Raji (cell line): ENCODE measurements around the gene NR3C2.

Experiments
- POLR2A ChIP-seq: IDR thresholded peaks from 2 replicates; pipeline ENCODE4 v1.6.1; 2011; ENCODE audit warnings: low read depth, low read length, control low read depth; ENCODE audit not compliant: insufficient read depth

Gene NR3C2

DNA sequence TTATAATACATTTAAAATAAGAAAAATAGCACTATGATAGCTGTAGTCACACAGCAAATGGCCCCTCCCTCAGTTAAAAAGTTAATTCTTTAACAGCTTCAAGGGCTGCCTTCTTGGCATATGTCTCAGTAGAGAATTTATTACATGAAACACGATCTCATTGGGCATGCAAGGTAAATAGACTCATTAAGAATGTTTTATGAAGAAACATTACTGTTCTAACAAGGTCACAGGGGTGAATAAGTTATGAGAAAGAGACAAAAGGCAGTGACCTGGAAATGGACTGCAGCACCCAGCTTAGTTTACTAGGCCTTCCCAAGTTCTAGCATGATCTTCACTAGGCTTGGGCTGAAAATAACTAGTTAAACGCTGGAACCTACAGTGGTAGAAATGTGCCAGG, 277.7 kb downstream of the NR3C2 start:
- no peak for TF ChIP-seq POLR2A

DNA sequence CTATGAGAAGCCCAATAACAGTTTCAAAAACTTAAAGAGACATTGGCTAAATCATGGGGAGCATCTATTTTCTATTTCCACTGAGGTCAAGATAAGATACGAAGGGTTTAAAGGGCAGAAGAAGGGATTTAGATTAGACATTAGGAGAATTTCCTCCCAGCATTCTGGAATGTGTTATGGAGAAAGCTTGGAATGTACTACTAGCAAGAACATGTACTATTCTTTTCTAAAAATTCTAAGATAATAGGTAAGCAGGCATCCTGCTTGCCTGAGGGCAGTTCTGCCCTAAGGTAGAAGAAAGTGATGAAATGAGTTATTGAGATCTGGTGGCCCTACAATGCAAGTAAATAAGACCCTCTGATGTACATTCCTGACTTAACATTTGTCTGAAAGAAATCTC, 279.2 kb downstream of the NR3C2 start:
- TF ChIP-seq POLR2A = no peak

DNA sequence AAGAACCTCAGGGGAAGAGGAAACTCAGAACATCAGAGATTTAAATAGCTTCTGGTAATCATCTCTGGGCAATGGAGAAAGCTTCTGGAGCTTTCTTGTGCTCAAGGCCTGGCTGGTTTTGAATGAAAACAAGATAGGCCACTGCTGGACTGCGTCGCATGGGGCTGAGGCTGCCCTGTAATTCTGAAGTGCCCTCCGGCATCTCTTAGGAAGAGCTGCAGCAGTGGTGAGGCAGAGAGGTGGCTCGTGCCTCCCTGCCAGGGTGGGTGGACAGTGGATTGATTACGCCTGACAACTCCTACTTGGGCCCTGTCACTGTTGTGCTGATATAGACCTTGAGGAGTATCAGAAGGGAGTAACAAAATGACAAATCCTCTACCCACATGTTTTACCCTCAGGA, 279.7 kb downstream of the NR3C2 start:
- TF ChIP-seq POLR2A = no peak

DNA sequence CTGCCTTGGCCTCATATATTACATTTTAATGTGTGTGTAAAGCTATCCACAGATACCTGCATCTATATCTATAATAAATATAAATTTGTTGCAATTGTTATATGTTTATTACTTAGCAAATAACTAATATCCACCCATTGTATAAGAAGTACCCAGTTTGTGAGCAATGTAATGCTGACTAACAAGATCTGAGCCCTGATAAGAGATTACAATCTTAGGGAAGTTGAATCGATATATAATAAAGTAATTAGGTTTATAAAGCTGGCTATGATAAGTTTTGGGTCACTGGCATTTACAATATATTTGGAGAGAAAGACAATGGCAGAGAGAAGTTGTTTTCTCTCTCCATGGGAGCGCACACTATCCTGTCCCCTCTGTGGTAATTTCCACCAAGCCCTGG, 280.6 kb downstream of the NR3C2 start:
- TF ChIP-seq POLR2A = no peak

DNA sequence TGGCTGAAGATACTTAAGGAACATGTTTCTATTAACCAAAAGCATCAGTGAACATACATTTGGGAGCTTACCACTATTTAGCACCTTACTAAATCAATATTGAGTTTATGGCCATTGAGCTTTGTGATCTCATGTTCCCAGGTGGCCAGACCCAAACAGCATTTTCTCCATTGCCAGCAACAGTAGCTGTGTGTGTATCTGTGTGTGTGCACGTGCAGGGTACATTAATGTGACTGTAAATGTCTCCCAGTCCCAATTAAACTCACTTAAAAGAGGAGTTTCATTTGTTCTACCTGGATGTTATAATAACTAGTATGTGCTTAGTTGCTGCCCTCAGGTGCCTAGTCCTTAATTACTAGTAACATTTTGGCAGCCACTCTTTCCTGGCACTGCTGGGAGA, 282.4 kb downstream of the NR3C2 start:
- no peak for TF ChIP-seq POLR2A

DNA sequence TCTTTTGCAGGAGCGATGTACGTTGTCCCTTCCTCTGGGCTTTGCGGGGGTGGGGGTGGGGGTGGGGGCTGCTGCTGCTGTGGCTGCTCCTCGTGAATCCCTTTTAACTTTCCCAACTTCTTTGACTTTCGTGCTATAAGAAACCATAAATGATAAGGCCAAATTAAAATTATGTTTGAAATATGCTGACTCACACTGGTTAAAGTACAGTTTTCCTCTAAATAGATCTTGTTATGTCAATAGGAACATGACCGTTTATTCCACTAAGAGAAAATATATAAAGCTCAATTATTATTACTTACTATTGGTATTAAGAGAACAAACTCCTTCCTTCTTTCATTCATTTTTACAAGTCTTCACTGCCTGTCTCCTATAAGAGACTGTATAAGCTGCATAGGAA, 287.4 kb downstream of the NR3C2 start:
- no peak for TF ChIP-seq POLR2A

DNA sequence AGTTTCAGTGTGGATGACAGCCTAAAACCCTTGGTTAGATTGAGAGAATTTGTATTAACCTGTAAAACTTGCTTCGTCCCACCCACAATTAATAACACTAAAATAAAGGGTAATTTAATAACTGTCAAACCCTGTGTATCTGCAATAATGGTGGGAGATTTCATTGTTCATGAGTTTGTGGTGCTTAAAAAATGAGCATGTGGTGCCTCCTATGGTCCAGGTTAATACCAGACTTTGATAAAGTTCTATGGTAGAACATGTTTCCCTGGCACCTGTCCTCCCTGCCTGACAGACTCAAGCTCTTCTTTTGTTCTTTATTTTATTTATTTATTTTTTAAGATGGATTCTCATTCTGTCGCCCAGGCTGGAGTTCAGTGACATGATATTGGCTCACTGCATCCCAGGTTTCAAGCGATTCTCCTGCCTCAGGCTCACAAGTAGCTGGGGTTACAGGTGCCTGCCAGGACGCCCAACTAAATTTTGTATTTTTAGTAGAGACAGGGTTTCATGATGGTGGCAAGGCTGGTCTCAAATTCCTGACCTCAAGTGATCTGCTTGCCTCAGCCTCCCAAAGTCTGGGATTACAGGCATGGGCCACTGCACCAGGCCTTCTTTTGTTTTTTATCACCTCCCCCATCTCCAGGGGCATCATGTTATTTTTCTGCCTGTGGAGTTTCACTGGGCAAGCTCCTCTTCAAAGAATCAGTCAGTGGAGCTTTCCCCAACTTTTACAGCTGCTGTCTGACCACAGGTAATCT, 289.2 kb downstream of the NR3C2 start:
- no peak for TF ChIP-seq POLR2A

DNA sequence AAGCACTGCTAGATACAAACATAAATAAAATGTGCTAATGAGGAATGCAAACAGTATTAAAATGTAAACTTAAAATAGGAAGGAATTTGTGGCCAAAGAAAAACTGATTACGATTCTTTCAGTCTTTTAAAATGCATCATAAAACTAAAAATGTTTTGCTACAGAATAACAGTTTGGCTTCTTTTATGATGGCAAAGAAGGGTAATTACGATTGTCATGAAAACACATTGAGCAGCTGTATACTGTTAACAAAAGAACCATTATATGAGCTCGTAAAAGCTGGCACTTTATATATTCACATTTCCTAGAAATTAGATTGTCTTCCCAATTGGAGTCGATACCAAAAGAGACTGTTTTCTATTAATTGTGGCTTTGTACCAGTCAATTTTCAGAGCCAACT, 290.4 kb downstream of the NR3C2 start:
- TF ChIP-seq POLR2A = no peak

DNA sequence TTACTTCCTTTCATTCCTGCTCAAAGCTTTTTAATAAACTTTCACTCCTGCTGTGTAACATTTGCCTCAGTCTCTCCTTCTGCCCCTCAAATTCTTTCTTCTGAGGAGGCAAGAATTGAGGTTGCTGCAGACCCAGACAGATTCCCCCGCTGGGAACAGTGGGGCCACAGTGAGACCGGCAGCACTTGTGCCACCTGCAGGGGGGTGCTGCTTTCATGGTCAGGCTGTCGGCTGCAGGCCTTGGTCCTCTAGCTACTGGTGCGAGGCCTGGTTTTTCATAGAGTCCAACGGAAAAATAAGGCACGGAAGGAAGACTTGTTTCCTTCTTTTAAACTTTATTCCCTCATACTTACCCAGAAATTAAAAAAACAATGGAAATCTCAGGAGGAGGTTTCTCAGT, 296.7 kb downstream of the NR3C2 start:
- no peak for TF ChIP-seq POLR2A

DNA sequence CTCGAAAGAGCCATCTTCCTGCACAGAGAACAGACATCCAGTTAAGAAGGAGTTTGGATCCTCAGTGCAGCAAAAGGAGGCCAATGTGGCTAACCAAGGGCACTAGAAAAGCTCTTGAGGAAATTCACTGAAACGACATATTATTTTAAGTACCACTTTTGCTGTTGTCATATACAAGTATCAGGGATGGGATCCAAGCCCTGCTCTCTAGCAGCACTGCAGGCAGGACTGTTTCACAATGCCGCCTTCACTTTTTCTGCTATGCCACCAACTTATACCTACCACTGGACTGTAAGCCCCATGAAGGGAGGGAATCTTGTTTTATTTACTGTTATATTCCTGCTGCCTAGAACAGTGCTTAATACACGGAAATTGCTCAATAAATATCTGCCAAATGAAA, 299.0 kb downstream of the NR3C2 start:
- no peak for TF ChIP-seq POLR2A

DNA sequence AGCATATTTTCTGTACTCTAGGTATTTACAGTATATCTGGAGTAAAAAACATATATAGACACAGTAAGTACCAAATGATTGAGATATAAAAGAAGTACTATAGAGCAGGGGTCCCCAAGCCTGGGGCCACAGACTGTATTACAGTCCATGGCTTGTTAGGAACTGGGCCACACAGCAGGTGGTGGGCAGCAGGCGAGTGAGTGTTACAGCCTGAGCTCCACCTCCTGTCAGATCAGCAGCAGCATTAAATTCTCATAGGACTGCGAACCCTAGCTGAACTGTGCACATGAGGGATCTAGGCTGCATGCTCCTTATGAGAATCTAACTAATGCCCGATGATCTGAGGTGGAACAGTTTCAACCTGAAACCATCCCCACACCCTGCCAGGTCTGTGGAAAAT, 300.7 kb downstream of the NR3C2 start:
- no peak for TF ChIP-seq POLR2A

DNA sequence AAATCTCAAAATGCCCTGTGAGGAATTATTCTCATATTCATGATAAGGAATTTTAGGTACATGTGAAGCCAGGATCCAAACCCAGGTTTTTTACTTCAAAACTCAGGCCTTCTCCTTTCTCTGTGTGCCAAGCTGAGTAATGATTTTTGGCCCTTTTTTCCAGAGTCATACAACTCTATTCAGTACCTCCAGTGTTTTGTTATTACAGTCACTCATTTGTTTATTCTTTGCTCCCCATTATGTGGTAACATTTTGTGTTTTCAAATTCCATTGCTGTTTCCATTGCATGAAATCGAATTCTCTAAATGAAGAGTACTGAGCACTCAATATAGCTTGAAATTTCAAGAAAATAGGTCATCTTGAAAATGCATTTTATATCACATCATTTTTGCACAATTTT, 315.4 kb downstream of the NR3C2 start:
- no peak for TF ChIP-seq POLR2A

DNA sequence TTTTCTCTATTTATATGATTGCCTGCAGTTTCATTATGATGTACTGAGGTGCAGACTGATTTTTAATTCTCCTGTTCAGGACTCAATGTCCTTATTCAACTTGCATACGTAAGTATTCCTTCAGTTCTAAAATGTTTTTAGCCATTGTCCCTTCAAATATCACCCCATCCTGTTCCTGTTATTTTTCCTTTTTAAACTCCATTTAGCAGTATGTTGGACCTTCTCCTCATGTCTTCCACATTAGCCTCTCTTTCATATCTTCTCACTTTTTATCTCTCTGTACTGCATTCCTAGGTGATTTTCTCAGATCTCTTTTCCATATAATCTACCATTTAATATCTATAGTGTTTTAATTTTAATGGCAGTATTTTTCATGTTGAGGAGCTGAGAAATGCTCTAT, 317.7 kb downstream of the NR3C2 start:
- TF ChIP-seq POLR2A = no peak

DNA sequence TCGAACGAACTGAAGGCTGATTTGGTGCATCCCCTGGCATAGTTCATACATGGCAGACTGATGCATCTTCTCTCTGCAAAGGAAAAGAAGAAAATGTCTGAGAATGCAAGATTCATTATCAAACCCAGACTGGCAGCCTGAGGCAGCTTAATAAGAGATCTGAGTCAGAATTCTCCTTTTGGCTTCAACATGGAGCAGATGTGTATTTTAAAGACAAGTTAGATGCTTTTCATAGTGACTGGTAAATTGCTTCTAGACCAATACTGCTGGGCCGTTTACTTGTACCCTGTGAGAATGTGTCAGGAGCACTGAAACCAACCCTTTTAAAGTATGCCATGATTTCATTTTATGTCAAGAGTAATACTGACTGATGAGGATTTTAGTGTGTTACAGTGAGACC, 322.0 kb downstream of the NR3C2 start:
- TF ChIP-seq POLR2A = no peak

DNA sequence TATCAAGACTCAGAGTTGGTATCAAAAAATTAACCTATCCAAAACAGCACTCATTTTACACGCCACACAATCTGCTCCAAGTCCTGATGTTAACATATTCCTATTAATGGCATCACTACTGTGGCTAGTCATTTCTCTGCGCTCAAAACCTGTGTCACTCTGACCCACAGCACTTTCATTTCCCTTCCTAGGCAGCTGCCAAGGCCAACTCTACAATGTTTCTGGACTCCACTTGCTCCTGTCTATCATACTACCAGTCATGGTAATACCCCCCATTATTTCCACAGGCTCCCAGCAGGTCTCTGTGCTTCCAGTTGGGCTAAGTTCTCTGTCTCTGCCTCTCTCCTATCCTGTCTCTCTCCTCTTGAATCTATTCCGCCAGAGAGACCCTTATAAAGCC, 323.6 kb downstream of the NR3C2 start:
- no peak for TF ChIP-seq POLR2A

DNA sequence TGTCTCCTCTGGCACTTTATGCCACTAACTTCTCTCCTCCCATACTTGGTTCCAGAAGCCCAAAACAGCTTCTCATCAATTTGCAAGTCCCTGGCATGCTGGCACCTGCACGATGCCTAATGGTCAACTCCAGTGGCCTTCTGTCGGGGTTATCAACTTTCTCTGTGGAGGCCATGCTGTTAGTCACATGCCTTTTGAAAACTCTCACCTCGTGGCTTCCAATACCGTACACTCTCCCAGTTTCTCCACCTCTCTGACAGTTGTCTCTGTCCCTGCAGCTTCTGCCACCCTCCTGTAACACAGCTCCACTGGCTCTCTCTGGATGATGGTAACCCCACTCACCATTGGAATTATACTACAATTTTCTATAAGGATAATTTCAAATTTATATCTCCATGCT, 324.0 kb downstream of the NR3C2 start:
- no peak for TF ChIP-seq POLR2A

DNA sequence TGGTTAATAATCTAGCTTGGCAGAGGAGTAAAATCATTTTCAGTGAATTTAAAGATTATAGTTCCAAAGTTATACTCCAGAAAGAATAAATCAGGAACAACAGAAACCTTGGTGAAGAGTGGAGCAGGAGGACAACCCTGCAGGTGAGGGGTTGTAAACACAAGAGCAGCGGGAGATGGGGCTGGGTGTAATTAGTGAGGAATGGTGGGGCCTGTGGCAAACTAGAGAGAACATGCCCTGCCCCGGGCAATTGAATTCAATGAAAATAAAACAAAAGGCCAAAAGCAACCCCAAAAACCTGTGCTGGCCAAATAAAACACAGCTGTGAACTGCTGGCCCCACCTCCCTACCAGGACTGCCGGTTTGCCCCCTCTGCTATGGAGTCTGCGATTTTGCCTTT, 325.2 kb downstream of the NR3C2 start:
- no peak for TF ChIP-seq POLR2A
